ENCODE measurements around the gene NFATC2IP. TPM values are rescaled to one million over a fixed set of nuclear protein-coding genes. Genes with fewer than 3 reads are reported as not detected.
"Not testable (repeated sequence)": the region's sequence is repeated elsewhere in the genome, so short reads cannot be mapped to it uniquely, and the experiment has no call there.

Gene NFATC2IP
- total RNA-seq, 4 donors from 2014 or later, result 26.4 to 65.3 (median 35.1) TPM

DNA sequence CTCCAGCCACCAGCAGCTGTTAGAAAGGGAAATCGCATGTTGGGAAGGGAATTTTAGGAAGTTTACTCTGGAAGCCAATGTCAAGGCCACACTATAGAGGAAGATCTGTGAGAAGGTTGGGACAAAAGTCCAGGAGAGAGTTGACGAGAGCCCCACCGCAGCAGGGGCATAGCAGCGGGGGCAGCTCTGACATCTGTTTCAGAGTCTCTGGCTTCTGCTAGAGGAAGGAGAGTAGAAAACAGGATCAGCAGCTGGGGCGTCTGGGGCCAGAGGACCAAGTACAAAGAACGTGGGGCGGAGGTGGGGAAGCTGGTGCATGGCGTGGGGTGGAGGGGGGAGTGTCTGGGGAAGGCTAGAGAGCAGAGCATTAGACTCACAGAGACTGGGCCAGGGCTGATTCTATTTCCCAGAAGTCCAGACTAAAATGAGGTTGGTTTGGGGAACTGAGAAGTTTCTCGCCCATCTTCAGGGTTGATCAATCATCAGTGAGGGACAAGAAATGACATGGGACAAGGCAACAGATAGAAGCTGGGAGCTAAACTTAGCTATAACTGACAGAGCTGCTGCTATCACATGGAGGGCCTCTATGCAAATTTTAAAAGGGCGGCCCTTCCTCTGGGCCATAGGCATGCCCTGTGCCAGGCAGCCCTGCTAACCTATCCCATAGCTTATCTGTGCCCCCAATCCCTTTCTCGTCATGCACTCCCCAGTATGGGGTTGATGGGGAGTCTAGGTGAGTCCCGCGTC is 26.9 kb upstream of the NFATC2IP start:
- no peak for TF ChIP-seq POLR2AphosphoS5 (IDR thresholded peaks at IDR 0.05)
- TF ChIP-seq EP300 (IDR thresholded peaks at IDR 0.05), result no peak
- WGBS, result 54% methylated on average over 13 of the region's 13 CpGs
- Histone ChIP-seq H3K4me1 (peaks cover 18% of the 10 kb centered on the region), H3K27me3 (no peaks in the 10 kb centered on the region), H3K36me3 (peaks cover 17% of the 10 kb centered on the region), H3K4me3 (peak overlapping the region; percentile 70), H3K27ac (peak overlapping the region; percentile 95), H3K9me3 (no peaks in the 10 kb centered on the region)
- peak in 1 of 2 donors; percentile 59 for DNase-seq (ENCODE audit: low spot score in 2 of 2)

DNA sequence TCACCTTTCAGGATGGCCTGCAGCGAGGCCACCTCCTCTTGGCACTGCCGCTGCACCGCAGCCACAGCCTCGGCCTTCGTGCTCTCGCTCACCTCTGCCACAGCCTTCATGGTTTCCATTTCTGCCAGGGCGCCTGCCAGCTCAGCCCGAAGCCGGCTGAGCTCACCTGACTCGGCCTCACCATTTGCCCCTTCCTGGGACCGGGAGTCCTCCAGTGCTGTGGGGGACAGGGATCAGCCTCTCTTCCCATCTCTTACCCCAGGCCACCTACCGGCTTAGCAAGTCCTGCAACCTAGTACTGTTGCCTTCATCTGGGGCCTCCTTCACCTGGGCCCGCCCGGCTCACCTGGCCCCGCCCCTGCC is 26.4 kb upstream of the NFATC2IP start:
- peaks cover 18% of the 10 kb centered on the region for H3K4me1 ChIP-seq
- TF ChIP-seq EP300 (IDR thresholded peaks at IDR 0.05), result no peak
- TF ChIP-seq, protein P1, sequence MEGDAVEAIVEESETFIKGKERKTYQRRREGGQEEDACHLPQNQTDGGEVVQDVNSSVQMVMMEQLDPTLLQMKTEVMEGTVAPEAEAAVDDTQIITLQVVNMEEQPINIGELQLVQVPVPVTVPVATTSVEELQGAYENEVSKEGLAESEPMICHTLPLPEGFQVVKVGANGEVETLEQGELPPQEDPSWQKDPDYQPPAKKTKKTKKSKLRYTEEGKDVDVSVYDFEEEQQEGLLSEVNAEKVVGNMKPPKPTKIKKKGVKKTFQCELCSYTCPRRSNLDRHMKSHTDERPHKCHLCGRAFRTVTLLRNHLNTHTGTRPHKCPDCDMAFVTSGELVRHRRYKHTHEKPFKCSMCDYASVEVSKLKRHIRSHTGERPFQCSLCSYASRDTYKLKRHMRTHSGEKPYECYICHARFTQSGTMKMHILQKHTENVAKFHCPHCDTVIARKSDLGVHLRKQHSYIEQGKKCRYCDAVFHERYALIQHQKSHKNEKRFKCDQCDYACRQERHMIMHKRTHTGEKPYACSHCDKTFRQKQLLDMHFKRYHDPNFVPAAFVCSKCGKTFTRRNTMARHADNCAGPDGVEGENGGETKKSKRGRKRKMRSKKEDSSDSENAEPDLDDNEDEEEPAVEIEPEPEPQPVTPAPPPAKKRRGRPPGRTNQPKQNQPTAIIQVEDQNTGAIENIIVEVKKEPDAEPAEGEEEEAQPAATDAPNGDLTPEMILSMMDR (IDR thresholded peaks at IDR 0.05), result peak in 1 of 2 donors; percentile 11
- H3K4me3 ChIP-seq, result peak overlapping the region; percentile 70
- H3K27ac ChIP-seq, result peak overlapping the region; percentile 95
- no peaks in the 10 kb centered on the region for H3K27me3 ChIP-seq
- 31% methylated on average over 15 of the region's 15 CpGs for WGBS
- peaks cover 11% of the 10 kb centered on the region for H3K36me3 ChIP-seq
- no peaks in the 10 kb centered on the region for H3K9me3 ChIP-seq
- no peak for DNase-seq (ENCODE audit: low spot score in 2 of 2)

DNA sequence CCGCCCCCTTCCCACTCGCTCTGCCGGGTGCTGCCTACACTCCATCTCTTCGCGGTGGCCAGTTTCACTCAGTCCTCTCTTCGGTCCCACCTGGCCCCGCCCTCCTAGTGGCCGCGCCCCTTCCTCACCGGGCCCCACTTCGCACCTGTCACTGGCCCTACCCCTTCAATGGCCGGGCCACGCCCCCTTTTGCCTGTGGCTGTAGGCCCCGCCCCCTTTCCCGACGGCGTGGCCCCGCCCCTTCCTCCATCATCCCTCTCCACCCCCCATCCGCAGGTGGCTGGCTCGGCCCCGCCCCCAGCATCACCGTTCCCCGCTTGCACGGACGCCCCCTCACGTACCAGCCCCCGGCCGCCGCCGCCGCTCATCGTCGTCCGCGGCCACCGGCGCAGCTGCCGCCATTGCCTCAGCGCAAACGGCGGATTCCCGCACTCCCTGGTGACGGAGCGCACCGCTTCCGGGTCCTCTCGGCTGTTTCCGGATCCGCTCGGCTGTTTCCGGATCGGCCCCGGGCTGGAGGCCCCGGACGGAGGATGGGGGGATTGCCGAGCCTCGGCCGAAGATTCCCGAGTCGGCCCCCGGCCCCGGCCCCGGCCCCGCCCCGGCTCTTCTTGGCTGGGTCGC is 25.9 kb upstream of the NFATC2IP start, which contains the start of gene RABEP2:
Gene RABEP2, minus strand, starts transcription at position 477 of the 624 bp plus-strand sequence. Its CDS starts 75 bp downstream, at position 402.
- Histone ChIP-seq H3K36me3 (peaks cover 6% of the 10 kb centered on the region), H3K4me1 (peaks cover 18% of the 10 kb centered on the region), H3K4me3 (peak within 1 kb of the TSS; percentile 70), H3K9me3 (no peaks in the 10 kb centered on the region), H3K27ac (peak within 1 kb of the TSS; percentile 95), H3K27me3 (no peaks in the 10 kb centered on the region)
- DNase-seq (ENCODE audit: low spot score in 2 of 2), result peak; percentile 95
- TF ChIP-seq EP300 (IDR thresholded peaks at IDR 0.05) (no peak), POLR2AphosphoS5 (IDR thresholded peaks at IDR 0.05) (peak in 1 of 3 donors; percentile 44)
- WGBS, result 1% methylated on average over 49 of the region's 66 CpGs

DNA sequence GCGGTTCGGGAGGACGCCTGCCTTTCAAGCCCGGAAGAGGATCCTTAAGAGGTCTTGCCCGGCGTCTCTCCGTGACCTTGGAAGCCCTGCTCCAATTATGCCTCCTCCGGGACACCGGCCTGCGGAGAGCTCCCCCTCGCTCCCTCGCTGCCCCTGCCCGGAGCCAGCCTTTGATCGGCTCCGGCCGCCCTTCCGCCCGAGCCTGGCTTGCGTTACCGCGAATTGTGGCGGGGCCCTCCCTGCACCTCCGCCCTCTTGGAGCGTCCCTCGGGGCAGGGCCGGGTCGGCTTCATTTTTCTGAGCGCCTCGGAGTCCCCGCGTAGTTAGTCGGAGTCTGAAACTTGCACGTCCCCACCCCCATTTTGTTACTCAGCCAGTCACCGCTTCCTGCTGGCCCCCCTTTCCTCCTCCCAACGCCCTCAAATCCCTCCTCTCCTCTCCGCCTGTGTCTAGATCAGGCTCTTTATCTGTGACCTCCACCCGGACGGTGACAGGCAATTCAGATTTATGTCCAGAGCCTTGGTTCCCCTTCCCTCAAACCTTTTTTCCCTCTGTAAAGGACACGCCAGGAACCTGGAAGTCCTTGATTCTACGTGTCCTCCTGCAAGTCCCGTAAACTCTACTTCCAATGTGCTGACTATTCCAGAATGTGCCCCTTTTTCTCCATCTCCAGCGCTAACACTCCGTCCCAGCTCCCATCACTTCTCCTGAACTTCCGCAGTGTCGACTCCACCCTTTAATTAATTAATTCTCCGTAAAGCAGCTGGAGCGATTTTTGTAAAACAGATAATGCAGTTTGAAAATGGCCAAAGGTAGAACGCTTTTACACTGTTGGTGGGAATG is 25.1 kb upstream of the NFATC2IP start:
- Histone ChIP-seq H3K9me3 (no peaks in the 10 kb centered on the region), H3K27ac (peak overlapping the region; percentile 95), H3K4me1 (peaks cover 18% of the 10 kb centered on the region), H3K36me3 (peaks cover 5% of the 10 kb centered on the region), H3K27me3 (no peaks in the 10 kb centered on the region), H3K4me3 (peak overlapping the region; percentile 70)
- whole genome bisulfite sequencing, result 1% methylated on average over 48 of the region's 48 CpGs
- peak; percentile 93 to 95 for DNase-seq (ENCODE audit: low spot score in 2 of 2)
- TF ChIP-seq POLR2AphosphoS5 (IDR thresholded peaks at IDR 0.05), result peak in 1 of 3 donors; percentile 34
- TF ChIP-seq, protein P1 (IDR thresholded peaks at IDR 0.05), result no peak
- TF ChIP-seq POLR2A (IDR thresholded peaks at IDR 0.05), result no peak

DNA sequence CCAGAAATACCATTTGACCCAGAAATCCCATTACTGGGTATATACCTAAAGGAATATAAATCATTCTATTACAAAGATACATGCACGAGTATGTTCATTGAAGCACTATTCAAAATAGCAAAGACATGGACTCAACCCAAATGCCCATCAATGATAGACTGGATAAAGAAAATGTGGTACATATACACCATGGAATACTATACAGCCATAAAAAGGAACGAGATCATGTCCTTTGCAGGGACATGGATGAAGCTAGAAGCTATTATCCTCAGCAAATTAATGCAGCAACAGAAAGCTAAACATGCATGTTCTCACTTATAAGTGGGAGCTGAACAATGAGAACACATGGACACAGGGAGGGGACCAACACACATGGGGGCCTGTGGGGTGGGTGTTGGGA is 24.5 kb upstream of the NFATC2IP start:
- Histone ChIP-seq H3K4me1 (peaks cover 18% of the 10 kb centered on the region), H3K4me3 (peak overlapping the region; percentile 70), H3K27ac (peak overlapping the region; percentile 95)
- H3K27me3 ChIP-seq; H3K36me3 ChIP-seq; DNase-seq (ENCODE audit: low spot score in 2 of 2); H3K9me3 ChIP-seq: not testable (repeated sequence)
- WGBS, result 53% methylated on average over 2 of the region's 2 CpGs

DNA sequence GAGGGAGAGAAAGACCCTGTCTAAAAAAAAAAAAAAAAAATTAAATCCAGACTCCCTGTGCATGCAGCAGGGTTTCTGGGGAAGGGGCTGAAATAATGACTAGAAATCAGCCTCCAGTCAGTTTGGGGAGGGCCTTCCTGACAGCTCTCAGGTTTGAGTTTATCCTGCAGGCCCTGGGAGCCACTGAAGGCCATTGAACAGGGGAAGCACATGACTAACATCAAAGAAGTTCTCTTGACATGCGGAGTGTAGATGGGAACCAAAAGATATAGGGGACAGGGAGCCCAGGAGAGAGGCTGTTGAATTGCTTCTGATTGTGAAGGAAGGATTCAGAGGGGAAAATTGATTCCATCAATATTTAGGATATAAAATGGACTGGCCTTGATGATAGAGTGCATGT is 22.9 kb upstream of the NFATC2IP start:
- no peak for TF ChIP-seq POLR2AphosphoS5 (IDR thresholded peaks at IDR 0.05)
- no peak for TF ChIP-seq POLR2A (IDR thresholded peaks at IDR 0.05)
- TF ChIP-seq EP300 (IDR thresholded peaks at IDR 0.05), result no peak
- TF ChIP-seq, protein P1 (IDR thresholded peaks at IDR 0.05), result no peak
- DNase-seq (ENCODE audit: low spot score in 2 of 2), result no peak
- peaks cover 18% of the 10 kb centered on the region for H3K4me1 ChIP-seq
- H3K9me3 ChIP-seq, result no peaks in the 10 kb centered on the region
- WGBS, result 89% methylated on average over 1 of the region's 1 CpG
- H3K4me3 ChIP-seq, result no peak overlapping the region
- H3K36me3 ChIP-seq, result no peaks in the 10 kb centered on the region
- H3K27ac ChIP-seq, result no peak overlapping the region
- H3K27me3 ChIP-seq, result no peaks in the 10 kb centered on the region

All from suprapubic skin (tissue), 4 donors.